ENCODE data around the gene KNTC1. TPM values are rescaled to one million over a fixed set of nuclear protein-coding genes. Genes with fewer than 3 reads are reported as not detected.

KNTC1 gene
- total and polyA plus RNA-seq, 2 of the 13 experiments (the other 11 are each of a cell fraction or from before 2014, with no cell fraction given) = 45.1 to 57.6 TPM

DNA sequence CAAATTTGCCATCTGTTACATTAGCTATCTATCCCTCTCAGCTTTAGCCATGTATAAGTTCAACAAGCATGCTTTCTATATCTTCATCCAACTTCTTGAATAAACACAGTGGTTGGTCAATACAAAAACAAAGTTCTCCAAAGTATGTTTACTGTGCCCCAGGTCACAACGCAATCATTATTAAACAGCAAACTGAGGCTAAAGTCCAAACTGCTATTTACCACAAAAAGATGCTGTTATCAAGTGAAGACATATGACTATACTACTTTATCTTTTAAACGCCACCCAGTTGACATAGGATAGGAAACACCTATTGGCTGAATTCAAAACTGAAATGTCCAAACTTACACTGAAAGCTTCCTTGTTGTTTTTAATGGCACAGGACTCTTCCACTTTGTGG, 38.0 kb upstream of the KNTC1 start (continued):
- peak; percentile 94 for TF ChIP-seq MIXL1 (CRISPR knock-in tag; IDR thresholded peaks at IDR 0.05)
- peak; percentile 81; the same call in 1 of the 2 replicates for TF ChIP-seq CREM (IDR thresholded peaks at IDR 0.05)
- no peak for TF ChIP-seq CREM (CRISPR knock-in tag; IDR thresholded peaks at IDR 0.05)
- TF ChIP-seq MBNL3 (CRISPR knock-in tag; conservative IDR thresholded peaks at IDR 0.05) = no peak
- TF ChIP-seq KAT8 (CRISPR knock-in tag; IDR thresholded peaks at IDR 0.05) = peak; percentile 60; the same call in 1 of the 2 replicates
- TF ChIP-seq SALL1 (CRISPR knock-in tag; IDR thresholded peaks at IDR 0.05) = peak; percentile 72; the same call in 1 of the 2 replicates
- 0 out of 2 replicates have a peak, but pooled peaks have one; percentile 39 for TF ChIP-seq ZNF354B (CRISPR knock-in tag; IDR thresholded peaks at IDR 0.05)
- peak; percentile 64; the same call in 1 of the 2 replicates for TF ChIP-seq ZFP36L1 (CRISPR knock-in tag; IDR thresholded peaks at IDR 0.05)
- no peak for TF ChIP-seq ZNF468 (CRISPR knock-in tag; IDR thresholded peaks at IDR 0.05)
- TF ChIP-seq REPIN1 (CRISPR knock-in tag; IDR thresholded peaks at IDR 0.05; ENCODE audit: borderline replicate concordance, low read depth) = 0 out of 2 replicates have a peak, but pooled peaks have one; percentile 50
- no peak for TF ChIP-seq ZNF501 (CRISPR knock-in tag; IDR thresholded peaks at IDR 0.05)
- TF ChIP-seq, protein P1, sequence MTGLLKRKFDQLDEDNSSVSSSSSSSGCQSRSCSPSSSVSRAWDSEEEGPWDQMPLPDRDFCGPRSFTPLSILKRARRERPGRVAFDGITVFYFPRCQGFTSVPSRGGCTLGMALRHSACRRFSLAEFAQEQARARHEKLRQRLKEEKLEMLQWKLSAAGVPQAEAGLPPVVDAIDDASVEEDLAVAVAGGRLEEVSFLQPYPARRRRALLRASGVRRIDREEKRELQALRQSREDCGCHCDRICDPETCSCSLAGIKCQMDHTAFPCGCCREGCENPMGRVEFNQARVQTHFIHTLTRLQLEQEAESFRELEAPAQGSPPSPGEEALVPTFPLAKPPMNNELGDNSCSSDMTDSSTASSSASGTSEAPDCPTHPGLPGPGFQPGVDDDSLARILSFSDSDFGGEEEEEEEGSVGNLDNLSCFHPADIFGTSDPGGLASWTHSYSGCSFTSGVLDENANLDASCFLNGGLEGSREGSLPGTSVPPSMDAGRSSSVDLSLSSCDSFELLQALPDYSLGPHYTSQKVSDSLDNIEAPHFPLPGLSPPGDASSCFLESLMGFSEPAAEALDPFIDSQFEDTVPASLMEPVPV (CRISPR knock-in tag; IDR thresholded peaks at IDR 0.05) = 0 out of 2 replicates have a peak, but pooled peaks have one; percentile 42
- peak; percentile 94 for TF ChIP-seq NR2F2 (IDR thresholded peaks at IDR 0.05; ENCODE audit: borderline replicate concordance, low read depth)
- TF ChIP-seq ZNF644 (CRISPR knock-in tag; IDR thresholded peaks at IDR 0.05; ENCODE audit: low read depth) = peak; percentile 46; the same call in 1 of the 2 replicates
- no peak for TF ChIP-seq GABPA (IDR thresholded peaks at IDR 0.05; ENCODE audit: low read depth, low read length)
- 0 out of 2 replicates have a peak, but pooled peaks have one; percentile 32 for TF ChIP-seq GABPA (CRISPR knock-in tag; IDR thresholded peaks at IDR 0.05; ENCODE audit: low read depth)
- TF ChIP-seq ZNF878 (CRISPR knock-in tag; IDR thresholded peaks at IDR 0.05) = peak; percentile 63; the same call in 1 of the 2 replicates
- TF ChIP-seq, protein P2, sequence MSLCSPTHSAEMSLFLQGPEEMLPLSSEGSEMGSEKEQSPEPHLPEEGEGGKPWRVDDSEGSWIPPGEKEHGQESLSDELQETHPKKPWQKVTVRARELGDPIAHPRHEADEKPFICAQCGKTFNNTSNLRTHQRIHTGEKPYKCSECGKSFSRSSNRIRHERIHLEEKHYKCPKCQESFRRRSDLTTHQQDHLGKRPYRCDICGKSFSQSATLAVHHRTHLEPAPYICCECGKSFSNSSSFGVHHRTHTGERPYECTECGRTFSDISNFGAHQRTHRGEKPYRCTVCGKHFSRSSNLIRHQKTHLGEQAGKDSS (CRISPR knock-in tag; IDR thresholded peaks at IDR 0.05; ENCODE audit: borderline replicate concordance, low read depth) = no peak
- TF ChIP-seq, protein P3, sequence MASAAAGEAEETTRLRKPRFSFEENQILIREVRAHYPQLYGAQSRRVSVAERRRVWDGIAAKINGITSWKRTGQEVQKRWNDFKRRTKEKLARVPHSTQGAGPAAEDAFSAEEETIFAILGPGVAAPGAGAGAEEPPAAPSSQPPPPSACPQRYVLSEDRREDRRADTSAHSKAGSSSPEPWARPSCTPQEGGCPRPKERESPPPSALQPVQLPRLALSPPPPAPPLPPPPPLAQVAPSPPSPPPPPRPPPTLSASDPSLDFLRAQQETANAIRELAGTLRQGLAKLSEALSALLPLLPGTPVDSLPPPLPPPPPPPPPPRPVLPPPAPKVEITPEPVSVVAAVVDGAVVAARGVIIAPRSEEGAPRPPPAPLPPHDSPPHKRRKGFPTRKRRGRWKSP (CRISPR knock-in tag; IDR thresholded peaks at IDR 0.05) = peak; percentile 77; the same call in 1 of the 2 replicates
- TF ChIP-seq CHD4 (IDR thresholded peaks at IDR 0.05; ENCODE audit: borderline replicate concordance, low read length) = no peak
- TF ChIP-seq RFXAP (CRISPR knock-in tag; IDR thresholded peaks at IDR 0.05; ENCODE audit: borderline replicate concordance) = no peak
- TF ChIP-seq ZBTB1 (CRISPR knock-in tag; IDR thresholded peaks at IDR 0.05; ENCODE audit: borderline replicate concordance) = no peak
- TF ChIP-seq ZNF136 (CRISPR knock-in tag; IDR thresholded peaks at IDR 0.05; ENCODE audit: low read depth) = no peak
- TF ChIP-seq ERF (CRISPR knock-in tag; IDR thresholded peaks at IDR 0.05) = peak; percentile 55; the same call in 1 of the 2 replicates
- peak; percentile 56; the same call in 1 of the 2 replicates for TF ChIP-seq ZNF205 (CRISPR knock-in tag; IDR thresholded peaks at IDR 0.05)
- no peak for TF ChIP-seq NAIF1 (CRISPR knock-in tag; IDR thresholded peaks at IDR 0.05; ENCODE audit: borderline replicate concordance)
- peak; percentile 88 for TF ChIP-seq HNF4G (IDR thresholded peaks at IDR 0.05; ENCODE audit: borderline replicate concordance, low read depth, low read length)
- TF ChIP-seq HNF4G (CRISPR knock-in tag; IDR thresholded peaks at IDR 0.05; ENCODE audit: borderline replicate concordance, low read depth) = peak; percentile 75; the same call in 1 of the 2 replicates
- TF ChIP-seq MEIS1 (CRISPR knock-in tag; IDR thresholded peaks at IDR 0.05; ENCODE audit: borderline replicate concordance) = peak; percentile 30; the same call in 1 of the 2 replicates

All from HepG2 (cell line).